H9 (cell line): ENCODE data around the gene WBP2. TPM values are rescaled to one million over a fixed set of nuclear protein-coding genes. Genes with fewer than 3 reads are reported as not detected.

Experiments
- DNase-seq: peaks from one replicate; pipeline ENCODE4 v3.0.0-alpha.2; 2017
- H2AFZ ChIP-seq: one replicate; pipeline ENCODE4 v1.6.1; 2013; ENCODE audit warnings: mild to moderate bottlenecking, low read length, control low read depth, moderate library complexity
- H2AK5ac ChIP-seq: 2 replicates; pipeline ENCODE4 v1.6.1; 2013; ENCODE audit warnings: low read length, control low read depth, mixed read lengths; ENCODE audit not compliant: insufficient read length
- H2BK120ac ChIP-seq: one replicate; pipeline ENCODE4 v1.6.1; 2013; ENCODE audit warnings: low read depth, mild to moderate bottlenecking, low read length, control low read depth, inconsistent platforms; ENCODE audit not compliant: poor library complexity, severe bottlenecking
- H2BK12ac ChIP-seq: 2 replicates; pipeline ENCODE4 v1.6.1; 2013; ENCODE audit warnings: low read length, control low read depth, mixed read lengths, low read depth; ENCODE audit not compliant: insufficient read length
- H2BK15ac ChIP-seq: 2 replicates; pipeline ENCODE4 v1.6.1; 2013; ENCODE audit warnings: low read depth, low read length, control low read depth
- H2BK20ac ChIP-seq: one replicate; pipeline ENCODE4 v1.6.1; 2013; ENCODE audit warnings: low read depth, mild to moderate bottlenecking, low read length, control low read depth, inconsistent platforms; ENCODE audit not compliant: poor library complexity, severe bottlenecking
- H2BK5ac ChIP-seq: 2 replicates; pipeline ENCODE4 v1.6.1; 2013; ENCODE audit warnings: low read length, control low read depth, mixed read lengths; ENCODE audit not compliant: insufficient read length
- H3K14ac ChIP-seq: 2 replicates; pipeline ENCODE4 v1.6.1; 2013; ENCODE audit warnings: low read length, control low read depth; ENCODE audit not compliant: insufficient read depth
- H3K18ac ChIP-seq: 2 replicates; pipeline ENCODE4 v1.6.1; 2013; ENCODE audit warnings: low read depth, mild to moderate bottlenecking, mixed read lengths, low read length, control low read depth; ENCODE audit not compliant: insufficient read length
- H3K23ac ChIP-seq: 2 replicates; pipeline ENCODE4 v1.6.1; 2013; ENCODE audit warnings: low read length, control low read depth, mixed read lengths, low read depth; ENCODE audit not compliant: insufficient read length
- H3K23me2 ChIP-seq: 2 replicates; pipeline ENCODE4 v1.6.1; 2013; ENCODE audit warnings: low read depth, mild to moderate bottlenecking, mixed read lengths, low read length, control low read depth; ENCODE audit not compliant: insufficient read length, poor library complexity, severe bottlenecking
- H3K27ac ChIP-seq: 2 replicates; pipeline ENCODE4 v1.5.1; 2013; ENCODE audit warnings: low read length, control low read depth, mixed read lengths, low read depth; ENCODE audit not compliant: insufficient read length
- H3K27me3 ChIP-seq: 2 replicates; pipeline ENCODE4 v1.6.1; 2013; ENCODE audit warnings: low read length, control low read depth, inconsistent platforms; ENCODE audit not compliant: insufficient read depth
- H3K4ac ChIP-seq: 2 replicates; pipeline ENCODE4 v1.6.1; 2013; ENCODE audit warnings: low read depth, mild to moderate bottlenecking, control low read depth, inconsistent platforms, low read length, moderate library complexity
- H3K4me1 ChIP-seq: 2 replicates; pipeline ENCODE4 v1.6.1; 2013; ENCODE audit warnings: low read length, control low read depth, inconsistent platforms; ENCODE audit not compliant: insufficient read depth
- H3K4me2 ChIP-seq: 2 replicates; pipeline ENCODE4 v1.6.1; 2013; ENCODE audit warnings: low read length, control low read depth, mixed read lengths; ENCODE audit not compliant: insufficient read length, insufficient read depth
- H3K56ac ChIP-seq: 2 replicates; pipeline ENCODE4 v1.6.1; 2013; ENCODE audit warnings: low read depth, mild to moderate bottlenecking, mixed read lengths, low read length, control low read depth; ENCODE audit not compliant: insufficient read length
- H3K79me1 ChIP-seq: 2 replicates; pipeline ENCODE4 v1.6.1; 2013; ENCODE audit warnings: low read depth, mild to moderate bottlenecking, moderate library complexity, low read length, control low read depth, inconsistent platforms; ENCODE audit not compliant: insufficient read depth, poor library complexity, severe bottlenecking
- H3K79me2 ChIP-seq: 2 replicates; pipeline ENCODE4 v1.6.1; 2013; ENCODE audit warnings: low read length, control low read depth, inconsistent platforms; ENCODE audit not compliant: insufficient read depth
- H3K9ac ChIP-seq: 2 replicates; pipeline ENCODE4 v1.6.1; 2013; ENCODE audit warnings: low read length, control low read depth, mixed read lengths; ENCODE audit not compliant: insufficient read length; ENCODE audit errors: extremely low read depth
- H3K9me3 ChIP-seq: one replicate; pipeline ENCODE4 v1.6.1; 2013; ENCODE audit warnings: low read depth, low read length, inconsistent platforms; ENCODE audit not compliant: control insufficient read depth
- H3T11ph ChIP-seq: one replicate; pipeline ENCODE4 v1.6.1; 2013; ENCODE audit warnings: mild to moderate bottlenecking, low read length, control low read depth, inconsistent platforms
- H4K20me1 ChIP-seq: one replicate; pipeline ENCODE4 v1.6.1; 2013; ENCODE audit not compliant: control insufficient read depth, insufficient read length, insufficient read depth
- H4K5ac ChIP-seq: 2 replicates; pipeline ENCODE4 v1.6.1; 2013; ENCODE audit warnings: low read depth, mild to moderate bottlenecking, mixed read lengths, low read length, control low read depth; ENCODE audit not compliant: insufficient read length
- H4K8ac ChIP-seq: replicated peaks from 2 replicates; pipeline ENCODE4 v1.6.1; 2013; ENCODE audit warnings: low read length, control low read depth, mixed read lengths, low read depth; ENCODE audit not compliant: insufficient read length
- H4K91ac ChIP-seq: 2 replicates; pipeline ENCODE4 v1.6.1; 2013; ENCODE audit warnings: low read depth, mild to moderate bottlenecking, moderate library complexity, mixed read lengths, low read length, control low read depth; ENCODE audit not compliant: insufficient read length
- H3K27ac Mint-ChIP-seq, 3 experiments: 2 replicates in 2 of 3; 3 replicates in 1 of 3; pipeline ENCODE4 v1.8.0; 2020 to 2021; ENCODE audit warnings: mixed read lengths in 3 of 3, mild to moderate bottlenecking in 1 of 3, moderate library complexity in 1 of 3
- H3K27me3 Mint-ChIP-seq: 2 replicates; pipeline ENCODE4 v1.8.0; 2021; ENCODE audit warnings: low read depth, mild to moderate bottlenecking, moderate library complexity, mixed read lengths
- H3K36me3 Mint-ChIP-seq, 3 experiments: 2 replicates in 2 of 3; 3 replicates in 1 of 3; pipeline ENCODE4 v1.8.0; 2020 to 2021; ENCODE audit warnings: low read depth in 3 of 3, mixed read lengths in 3 of 3; ENCODE audit not compliant: insufficient read depth in 1 of 3
- H3K4me1 Mint-ChIP-seq, 2 experiments: 2 replicates each; pipeline ENCODE4 v1.8.0; 2020; ENCODE audit warnings: mixed read lengths in 2 of 2
- H3K4me3 Mint-ChIP-seq, 2 experiments: 2 replicates in 1 of 2; 3 replicates in 1 of 2; pipeline ENCODE4 v1.8.0; 2020 to 2021; ENCODE audit warnings: mild to moderate bottlenecking in 2 of 2, mixed read lengths in 2 of 2, moderate library complexity in 1 of 2
- H3K9me3 Mint-ChIP-seq, 2 experiments: 2 replicates in 1 of 2; 3 replicates in 1 of 2; pipeline ENCODE4 v1.8.0; 2020; ENCODE audit warnings: mild to moderate bottlenecking in 2 of 2, mixed read lengths in 2 of 2, moderate library complexity in 1 of 2
- WGBS: extraction: QIAGEN DNeasy Blood & Tissue Kit; methylation state at CpG from one replicate; pipeline ENCODE4 v1.1.7; 2013; ENCODE audit warnings: missing lambda C conversion rate, low lambda C conversion rate, mixed read lengths; ENCODE audit not compliant: insufficient read length; ENCODE audit errors: extremely low coverage; 5-methylcytosine and 5-hydroxymethylcytosine counted together
- total RNA-seq: library from RNA; stranded (reverse); gene quantifications from 2 replicates; pipeline ENCODE4 v1.2.1, GENCODE V29; 2021
- TF ChIP-seq, protein P1 (sequence below): fragments of 200-600 bp; sonication (generic); conservative IDR thresholded peaks from 3 replicates; pipeline ENCODE4 v1.8.0; 2021; ENCODE audit warnings: antibody characterized with exemption, mild to moderate bottlenecking

WBP2 gene
- total RNA-seq, 1 experiment from 2014 or later = 63.2 TPM

DNA sequence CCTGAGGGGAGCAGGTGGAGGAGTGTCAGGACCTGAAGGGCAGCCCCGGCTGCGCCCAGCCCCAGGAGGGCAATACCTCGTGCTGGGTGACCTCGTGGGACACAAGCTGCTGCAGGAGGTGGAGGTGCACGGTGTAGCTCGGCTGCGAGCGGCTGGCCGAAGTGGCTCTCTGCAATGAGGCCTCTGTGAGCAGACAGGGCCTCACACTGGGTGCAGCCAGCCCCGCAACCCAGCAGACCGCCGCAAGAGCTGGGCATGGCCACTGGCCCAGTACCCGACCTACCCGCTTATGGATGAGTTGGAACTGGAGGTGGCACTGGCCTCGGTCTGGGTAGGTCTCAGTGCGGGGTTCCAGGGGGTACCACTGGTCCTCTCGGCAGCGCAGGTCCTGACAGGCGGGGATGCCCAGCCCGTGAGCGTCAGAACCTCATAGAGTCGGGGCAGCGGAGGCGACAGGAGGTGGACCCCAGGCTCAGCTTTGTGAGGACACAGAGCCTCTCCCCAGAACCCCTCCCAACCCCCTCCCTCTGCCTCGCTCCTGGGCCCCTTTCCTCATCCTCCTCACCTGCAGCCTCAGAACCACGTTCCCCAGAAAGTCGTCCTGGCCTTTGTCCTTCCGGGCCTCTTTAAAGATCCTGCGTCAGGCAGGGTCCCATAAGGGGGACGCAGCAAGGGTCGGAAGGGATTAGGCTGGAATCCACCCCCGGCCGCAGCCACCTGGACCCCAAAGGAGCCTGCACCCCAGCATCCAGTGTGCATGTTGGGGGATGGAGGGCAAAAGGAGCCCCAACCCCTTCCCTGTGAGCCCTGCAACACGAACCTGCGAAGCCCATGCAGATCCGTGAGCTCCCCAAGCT lies 15.0 kb downstream of the WBP2 start:
- H3K4me3 Mint-ChIP-seq = no peak overlapping the region

More for the DNA sequence above, 15.0 kb downstream of the WBP2 start:
- H3K9me3 Mint-ChIP-seq = no peaks in the 10 kb centered on the region
- H3T11ph ChIP-seq = no peak overlapping the region
- no peak overlapping the region for H4K8ac ChIP-seq
- no peak overlapping the region for H4K5ac ChIP-seq
- H3K27me3 ChIP-seq = no peaks in the 10 kb centered on the region
- H4K20me1 ChIP-seq = no peaks in the 10 kb centered on the region
- H3K9me3 ChIP-seq = no peaks in the 10 kb centered on the region
- no peak overlapping the region for H2BK12ac ChIP-seq
- no peak overlapping the region for H2BK15ac ChIP-seq
- no peak overlapping the region for H4K91ac ChIP-seq
- TF ChIP-seq, protein P1, sequence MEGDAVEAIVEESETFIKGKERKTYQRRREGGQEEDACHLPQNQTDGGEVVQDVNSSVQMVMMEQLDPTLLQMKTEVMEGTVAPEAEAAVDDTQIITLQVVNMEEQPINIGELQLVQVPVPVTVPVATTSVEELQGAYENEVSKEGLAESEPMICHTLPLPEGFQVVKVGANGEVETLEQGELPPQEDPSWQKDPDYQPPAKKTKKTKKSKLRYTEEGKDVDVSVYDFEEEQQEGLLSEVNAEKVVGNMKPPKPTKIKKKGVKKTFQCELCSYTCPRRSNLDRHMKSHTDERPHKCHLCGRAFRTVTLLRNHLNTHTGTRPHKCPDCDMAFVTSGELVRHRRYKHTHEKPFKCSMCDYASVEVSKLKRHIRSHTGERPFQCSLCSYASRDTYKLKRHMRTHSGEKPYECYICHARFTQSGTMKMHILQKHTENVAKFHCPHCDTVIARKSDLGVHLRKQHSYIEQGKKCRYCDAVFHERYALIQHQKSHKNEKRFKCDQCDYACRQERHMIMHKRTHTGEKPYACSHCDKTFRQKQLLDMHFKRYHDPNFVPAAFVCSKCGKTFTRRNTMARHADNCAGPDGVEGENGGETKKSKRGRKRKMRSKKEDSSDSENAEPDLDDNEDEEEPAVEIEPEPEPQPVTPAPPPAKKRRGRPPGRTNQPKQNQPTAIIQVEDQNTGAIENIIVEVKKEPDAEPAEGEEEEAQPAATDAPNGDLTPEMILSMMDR = no peak
- no peaks in the 10 kb centered on the region for H3K79me1 ChIP-seq
- no peak overlapping the region for H2BK120ac ChIP-seq
- no peak for DNase-seq
- no peak overlapping the region for H3K23ac ChIP-seq
- no peak overlapping the region for H3K27ac ChIP-seq
- no peaks in the 10 kb centered on the region for H3K27me3 Mint-ChIP-seq
- H2BK20ac ChIP-seq = no peak overlapping the region
- no peak overlapping the region for H3K9ac ChIP-seq
- H2AFZ ChIP-seq = no peak overlapping the region
- no peak overlapping the region for H3K14ac ChIP-seq
- H3K56ac ChIP-seq = no peak overlapping the region
- H3K4me1 Mint-ChIP-seq = peaks cover 2 to 14% of the 10 kb centered on the region in 2 experiments
- H2BK5ac ChIP-seq = no peak overlapping the region
- no peak overlapping the region for H3K4me2 ChIP-seq
- no peak overlapping the region for H2AK5ac ChIP-seq
- H3K4ac ChIP-seq = no peak overlapping the region
- no peak overlapping the region for H3K27ac Mint-ChIP-seq
- H3K23me2 ChIP-seq = no peaks in the 10 kb centered on the region
- no peaks in the 10 kb centered on the region for H3K4me1 ChIP-seq
- no CpG with 5 or more reads among the region's 36 CpGs for WGBS
- no peaks in the 10 kb centered on the region for H3K79me2 ChIP-seq
- H3K36me3 Mint-ChIP-seq = no peaks in the 10 kb centered on the region
- H3K18ac ChIP-seq = no peak overlapping the region
